C4-2B (cell line): ENCODE measurements around the gene ISY1.

Experiments
- ZFX ChIP-seq: fragments of 450-650 bp; IDR thresholded peaks from 2 replicates; pipeline ENCODE4 v1.6.1; 2017
- TF ChIP-seq, protein P1 (sequence below): fragments of 450-650 bp; conservative IDR thresholded peaks from 2 replicates; pipeline ENCODE4 v1.5.1; 2017; ENCODE audit warnings: mild to moderate bottlenecking

DNA sequence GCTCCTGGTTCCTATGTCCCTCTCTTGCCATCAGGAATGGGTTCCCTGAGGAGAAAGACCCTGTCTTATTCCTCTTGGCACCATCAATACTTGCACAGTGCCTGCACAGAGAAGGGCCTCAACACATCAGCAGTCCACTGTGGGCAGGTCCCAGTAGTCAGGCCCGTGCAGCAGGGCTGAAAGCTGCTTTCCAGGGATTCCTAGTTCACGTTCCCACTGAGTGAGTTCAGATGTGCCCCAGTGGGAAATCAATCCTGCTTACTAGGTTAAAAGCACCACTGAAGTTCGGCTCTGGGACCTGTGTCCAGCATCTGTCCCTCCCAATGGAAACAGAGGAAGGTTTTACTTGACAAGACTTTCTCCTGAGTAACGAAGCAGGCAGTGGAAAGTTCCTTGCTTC lies 55.0 kb downstream of the ISY1 start:
- TF ChIP-seq, protein P1, sequence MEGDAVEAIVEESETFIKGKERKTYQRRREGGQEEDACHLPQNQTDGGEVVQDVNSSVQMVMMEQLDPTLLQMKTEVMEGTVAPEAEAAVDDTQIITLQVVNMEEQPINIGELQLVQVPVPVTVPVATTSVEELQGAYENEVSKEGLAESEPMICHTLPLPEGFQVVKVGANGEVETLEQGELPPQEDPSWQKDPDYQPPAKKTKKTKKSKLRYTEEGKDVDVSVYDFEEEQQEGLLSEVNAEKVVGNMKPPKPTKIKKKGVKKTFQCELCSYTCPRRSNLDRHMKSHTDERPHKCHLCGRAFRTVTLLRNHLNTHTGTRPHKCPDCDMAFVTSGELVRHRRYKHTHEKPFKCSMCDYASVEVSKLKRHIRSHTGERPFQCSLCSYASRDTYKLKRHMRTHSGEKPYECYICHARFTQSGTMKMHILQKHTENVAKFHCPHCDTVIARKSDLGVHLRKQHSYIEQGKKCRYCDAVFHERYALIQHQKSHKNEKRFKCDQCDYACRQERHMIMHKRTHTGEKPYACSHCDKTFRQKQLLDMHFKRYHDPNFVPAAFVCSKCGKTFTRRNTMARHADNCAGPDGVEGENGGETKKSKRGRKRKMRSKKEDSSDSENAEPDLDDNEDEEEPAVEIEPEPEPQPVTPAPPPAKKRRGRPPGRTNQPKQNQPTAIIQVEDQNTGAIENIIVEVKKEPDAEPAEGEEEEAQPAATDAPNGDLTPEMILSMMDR = no peak
- TF ChIP-seq ZFX = no peak
